C4-2B (cell line): ENCODE data around the gene ASGR1.

Experiments used
- CTCF ChIP-seq: fragments of 450-650 bp; conservative IDR thresholded peaks from 2 replicates; pipeline ENCODE4 v1.5.1; 2017; ENCODE audit warnings: mild to moderate bottlenecking
- ZFX ChIP-seq: fragments of 450-650 bp; IDR thresholded peaks from 2 replicates; pipeline ENCODE4 v1.6.1; 2017

DNA sequence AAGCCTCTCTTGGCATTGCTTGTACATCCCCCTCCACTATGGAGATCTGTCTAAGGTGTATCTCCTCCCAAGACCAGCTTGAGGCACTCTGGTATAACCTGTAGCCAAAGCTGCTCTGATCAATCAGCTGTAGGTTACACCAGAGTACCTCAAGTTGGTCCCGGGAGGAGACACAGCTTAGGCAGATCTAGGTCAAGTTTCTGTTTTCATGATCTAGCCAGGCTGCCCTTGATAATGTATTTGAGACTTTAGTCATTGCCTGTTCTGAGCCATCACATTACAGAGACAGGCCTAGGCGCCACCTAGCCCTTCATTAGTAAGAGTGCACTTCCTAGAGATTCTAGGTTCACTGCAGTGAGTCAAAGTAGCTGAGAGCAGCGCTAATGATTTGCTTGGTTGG, 31.4 kb downstream of the ASGR1 start:
- TF ChIP-seq CTCF (no peak), ZFX (no peak)
